Inferior parietal cortex (tissue), 1 donor: ENCODE results near the gene UPK3A.
"Not testable (repeated sequence)": the region's sequence is repeated elsewhere in the genome, so short reads cannot be mapped to it uniquely, and the experiment has no call there.

Experiments used
- DNase-seq: peaks from one replicate; pipeline ENCODE4 v3.0.0-alpha.2; 2016; ENCODE audit errors: extremely low spot score

The UPK3A gene

DNA sequence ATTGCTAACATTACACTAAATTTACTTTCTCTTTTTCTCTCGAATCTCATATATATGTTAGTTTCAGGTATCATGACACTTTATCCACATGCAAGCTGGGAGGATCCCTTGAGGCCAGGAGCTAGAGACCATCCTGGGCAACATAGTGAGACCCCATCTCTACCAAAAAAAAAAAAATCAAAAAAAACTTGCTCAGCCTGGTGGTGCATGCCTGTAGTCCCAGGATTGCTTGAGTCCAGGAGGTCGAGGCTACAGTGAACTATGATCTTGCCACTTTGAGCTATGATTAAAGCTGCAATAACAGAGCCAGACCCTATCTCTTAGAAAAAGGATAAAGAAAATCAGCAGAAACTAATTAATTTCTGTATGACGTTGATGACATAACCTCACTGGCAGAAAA, 3.7 kb upstream of the UPK3A start:
- DNase-seq = no peak

GRCh38 chr22:45285263-45286058, 712 bp downstream of the UPK3A start:
- no peak for DNase-seq

DNA sequence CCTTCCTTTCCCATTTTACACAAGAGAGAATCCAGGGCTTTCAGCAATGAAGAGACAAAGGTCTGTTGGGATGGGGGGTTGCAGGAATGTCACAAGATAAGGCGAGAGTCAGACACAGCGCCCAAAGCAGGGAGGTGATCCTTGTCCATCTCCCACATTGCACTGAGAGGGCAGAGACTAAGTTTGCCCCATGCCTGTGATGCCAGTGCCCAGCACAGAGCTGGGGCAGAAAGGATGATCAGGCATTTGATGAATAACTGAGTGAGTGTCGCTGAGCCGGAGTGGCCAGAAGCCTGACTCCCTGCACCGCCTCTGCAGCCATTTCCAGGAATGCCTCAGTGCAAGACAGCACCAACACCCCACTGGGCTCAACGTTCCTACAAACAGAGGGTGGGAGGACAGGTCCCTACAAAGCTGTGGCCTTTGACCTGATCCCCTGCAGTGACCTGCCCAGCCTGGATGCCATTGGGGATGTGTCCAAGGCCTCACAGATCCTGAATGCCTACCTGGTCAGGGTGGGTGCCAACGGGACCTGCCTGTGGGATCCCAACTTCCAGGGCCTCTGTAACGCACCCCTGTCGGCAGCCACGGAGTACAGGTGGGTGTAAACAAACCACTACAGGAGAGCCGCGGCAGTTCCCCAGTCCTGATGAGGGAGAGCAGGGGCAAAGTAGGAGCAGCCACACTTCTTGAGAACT, 2.3 kb downstream of the UPK3A start:
- DNase-seq = no peak

DNA sequence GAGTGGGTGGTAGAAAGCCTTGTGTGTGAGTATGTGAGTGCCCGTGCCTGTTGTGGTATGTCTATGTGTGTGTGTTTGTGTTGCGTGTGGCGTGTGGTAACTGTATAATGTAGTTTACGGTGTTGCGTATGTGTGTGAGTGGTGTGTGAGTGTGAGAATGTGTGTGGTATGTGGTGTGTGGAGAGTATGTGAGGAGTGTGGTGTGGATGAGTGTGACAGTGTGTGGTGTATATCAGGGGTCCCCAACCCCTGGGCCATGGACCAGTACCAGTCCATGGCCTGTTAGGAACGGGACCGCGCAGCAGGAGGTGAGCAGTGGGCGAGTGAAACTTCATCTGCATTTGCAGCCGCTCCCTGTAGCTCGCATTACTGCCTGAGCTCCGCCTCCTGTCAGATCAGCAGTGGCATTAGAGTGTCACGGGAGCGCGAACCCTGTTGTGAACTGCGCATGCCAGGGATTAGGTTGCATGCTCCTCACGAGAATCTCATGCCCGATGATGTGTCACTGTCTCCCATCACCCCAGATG, 5.7 kb downstream of the UPK3A start:
- DNase-seq = no peak

GRCh38 chr22:45291061-45291930, 6.5 kb downstream of the UPK3A start:
- DNase-seq = no peak

GRCh38 chr22:45291931-45292290, 7.2 kb downstream of the UPK3A start:
- no peak for DNase-seq

- no peak for DNase-seq
Observed at GRCh38 chr22:45292731-45293442, 8.1 kb downstream of the UPK3A start.

DNA sequence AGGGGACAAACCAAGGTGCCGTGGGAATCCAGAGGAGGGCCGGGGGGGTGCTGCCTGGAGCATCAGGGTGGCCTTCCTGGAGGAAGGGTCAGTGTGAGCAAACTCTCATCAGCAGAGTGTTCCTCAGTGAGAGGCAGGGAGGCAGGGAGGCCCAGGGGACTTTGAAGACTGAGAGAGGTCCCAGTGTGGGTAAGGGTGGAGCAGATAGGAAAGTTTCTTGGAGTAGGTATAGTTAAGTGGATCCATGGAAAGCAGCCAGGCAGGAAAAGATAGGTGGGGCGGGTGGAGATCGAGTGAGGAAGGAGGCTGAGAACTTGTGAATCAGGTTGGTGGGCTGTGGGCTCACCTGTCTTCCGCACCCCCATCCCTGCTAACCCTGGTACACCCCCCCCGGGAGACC, 9.3 kb downstream of the UPK3A start:
- no peak for DNase-seq

DNA sequence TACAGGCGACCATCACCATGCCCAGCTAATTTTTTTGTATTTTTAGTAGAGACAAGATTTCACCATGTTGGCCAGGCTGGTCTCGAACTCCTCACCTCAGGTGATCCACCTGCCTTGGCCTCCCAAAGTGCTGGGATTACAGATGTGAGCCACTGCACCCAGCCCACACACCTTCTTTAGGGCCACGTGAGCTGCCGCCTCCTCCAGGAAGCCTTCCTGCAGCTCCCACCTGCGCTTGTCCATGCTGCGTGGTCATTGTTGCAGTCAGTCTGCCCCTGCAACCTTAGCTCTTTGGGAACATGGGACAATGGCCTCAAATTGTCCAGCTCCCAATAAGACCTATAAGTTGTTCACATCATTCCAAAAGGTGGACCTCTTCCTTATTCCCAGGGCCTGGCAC, 10.3 kb downstream of the UPK3A start:
- not testable (repeated sequence) for DNase-seq

GRCh38 chr22:45295492-45295891, 10.7 kb downstream of the UPK3A start:
- no peak for DNase-seq

- no peak for DNase-seq
Observed at GRCh38 chr22:45296628-45297297, 12.0 kb downstream of the UPK3A start.

DNA sequence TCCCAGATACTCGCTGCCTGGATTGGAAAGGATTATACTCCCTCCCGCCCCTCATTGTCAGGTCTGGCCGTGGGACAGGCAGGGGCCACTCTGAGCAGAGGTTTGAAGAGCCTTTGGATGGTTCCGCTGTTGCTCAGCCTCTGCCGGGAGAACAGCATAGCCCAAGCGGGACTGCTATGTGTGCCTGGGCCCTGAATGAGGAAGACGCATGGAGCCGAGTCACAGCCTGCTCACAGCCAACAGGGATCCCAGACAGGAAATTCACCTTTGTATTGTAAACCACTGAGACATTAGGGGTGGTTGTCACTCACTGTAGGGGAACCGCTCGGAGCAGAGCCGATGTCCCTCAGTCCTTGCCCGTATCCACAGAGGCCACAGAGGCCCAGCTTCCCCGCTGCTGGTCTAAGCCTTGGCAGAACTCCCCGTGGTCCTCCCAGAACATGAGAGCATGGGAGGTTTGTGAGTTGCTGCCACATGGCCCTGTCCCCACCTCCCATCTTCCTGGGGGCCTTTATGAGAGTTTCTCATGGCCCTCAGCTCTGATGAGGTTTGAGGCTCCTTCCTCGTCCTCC, 14.3 kb downstream of the UPK3A start:
- DNase-seq = no peak

DNA sequence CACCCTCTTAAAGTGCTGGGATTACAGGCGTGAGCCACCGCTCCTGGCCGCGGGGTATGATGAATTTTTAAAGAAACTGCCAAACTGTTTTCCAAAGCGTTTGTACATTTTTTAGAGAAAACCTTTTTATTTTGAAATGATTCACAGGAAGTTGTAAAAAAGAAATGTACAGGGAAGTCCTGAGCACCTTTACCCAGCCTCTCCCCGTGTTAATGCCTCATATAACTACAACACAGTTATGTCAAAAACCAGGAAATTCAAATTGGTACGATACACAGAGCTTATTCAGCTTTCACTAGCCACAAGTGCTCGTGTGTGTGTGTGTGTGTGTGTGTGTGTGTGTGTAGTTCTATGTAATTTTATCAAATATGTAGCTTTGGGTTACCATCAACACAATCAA, 18.0 kb downstream of the UPK3A start:
- DNase-seq = no peak

DNA sequence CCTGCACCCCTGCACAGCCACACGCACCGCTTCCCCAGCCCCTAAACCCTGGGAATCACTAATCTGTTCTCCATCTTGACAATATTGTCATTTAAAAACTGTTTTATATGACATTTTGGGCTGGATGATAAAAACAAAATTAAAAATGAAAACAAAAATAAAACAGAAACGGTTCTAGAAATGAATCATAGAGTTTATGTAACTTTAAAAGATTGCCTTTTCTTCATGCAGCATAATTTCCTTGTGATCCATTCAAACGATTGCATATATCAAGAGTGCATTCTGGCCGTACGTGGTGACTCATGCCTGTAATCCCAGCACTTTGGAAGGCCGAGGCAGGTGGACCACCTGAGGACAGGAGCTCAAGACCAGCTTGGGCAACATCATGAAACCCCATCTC, 18.4 kb downstream of the UPK3A start:
- no peak for DNase-seq

DNA sequence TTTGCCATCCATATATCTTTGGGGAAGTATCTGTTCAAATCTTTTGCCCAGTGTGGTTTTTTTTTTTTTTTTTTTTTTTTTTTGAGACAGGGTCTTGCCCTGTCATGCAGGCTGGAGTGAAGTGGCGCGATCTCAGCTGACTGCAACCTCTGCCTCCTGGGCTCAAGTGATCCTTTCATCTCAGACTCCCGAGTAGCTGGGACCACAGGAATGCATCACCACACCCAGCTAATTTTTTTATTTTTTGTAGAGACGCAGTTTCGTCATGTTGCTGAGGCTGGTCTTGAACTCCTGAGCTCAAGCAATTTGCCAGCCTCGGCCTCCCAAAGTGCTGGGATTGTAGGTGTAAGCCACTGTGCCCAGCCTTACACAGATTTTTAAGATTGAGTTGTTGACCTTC, 20.2 kb downstream of the UPK3A start:
- no peak for DNase-seq

DNA sequence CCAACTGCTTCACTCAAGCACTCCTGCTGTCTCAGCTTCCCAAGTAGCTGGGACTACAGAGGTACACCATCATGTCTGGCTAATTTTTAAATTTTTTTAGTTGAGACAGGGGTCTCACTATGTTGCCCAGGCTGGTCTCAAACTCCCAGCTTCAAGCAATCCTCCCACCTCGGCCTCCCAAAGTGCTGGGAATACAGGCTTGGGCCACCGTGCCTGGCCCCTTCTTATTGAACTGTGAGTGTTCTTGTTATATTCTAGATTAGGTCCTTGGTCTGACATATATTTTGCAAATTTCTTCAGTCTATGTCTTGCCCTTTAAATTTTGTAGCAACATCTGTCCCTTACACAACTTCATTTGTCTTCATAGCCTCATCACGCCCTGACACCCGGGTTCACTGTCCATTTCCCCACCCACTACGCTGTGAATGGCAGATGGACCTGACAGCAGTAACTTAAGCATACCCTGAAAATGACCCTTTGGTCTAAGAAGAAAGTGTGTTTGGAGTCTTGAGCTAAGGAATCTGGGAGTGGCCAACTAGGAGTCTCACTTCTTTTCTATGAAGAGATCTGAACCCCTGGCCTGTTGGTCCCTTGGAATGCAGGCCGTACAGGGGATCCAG, 20.8 kb downstream of the UPK3A start:
- DNase-seq = no peak

GRCh38 chr22:45306139-45306538, 21.4 kb downstream of the UPK3A start:
- DNase-seq = no peak

- DNase-seq = no peak
Observed at GRCh38 chr22:45308391-45308956, 23.7 kb downstream of the UPK3A start.

GRCh38 chr22:45308957-45309421, 24.2 kb downstream of the UPK3A start:
- no peak for DNase-seq
